GM06990 (cell line): ENCODE measurements around the gene PRPF6.
A peak's percentile ranks its signal among the peaks of the same experiment; 100 is the strongest.
"Not testable (repeated sequence)": the region's sequence is repeated elsewhere in the genome, so short reads cannot be mapped to it uniquely, and the experiment has no call there.

Experiments
- DNase-seq: peaks from one replicate; pipeline ENCODE4 v3.0.0-alpha.2; 2011; ENCODE audit not compliant: insufficient read length; ENCODE audit errors: extremely low read depth
- H3K27me3 ChIP-seq: replicated peaks from 2 replicates; pipeline ENCODE4 v1.6.0; 2011; ENCODE audit warnings: low read length; ENCODE audit not compliant: control insufficient read depth, insufficient read depth
- H3K36me3 ChIP-seq: 2 replicates; pipeline ENCODE4 v1.5.1; 2011; ENCODE audit warnings: low read length; ENCODE audit not compliant: control insufficient read depth, insufficient read depth
- H3K4me3 ChIP-seq: replicated peaks from 2 replicates; pipeline ENCODE4 v1.5.1; 2011; ENCODE audit warnings: low read depth, mild to moderate bottlenecking, control low read depth, low read length
- TF ChIP-seq, protein P1 (sequence below): IDR thresholded peaks from 2 replicates; pipeline ENCODE4 v1.5.1; 2011; ENCODE audit warnings: low read length, control low read depth, mild to moderate bottlenecking, inconsistent platforms; ENCODE audit not compliant: insufficient read depth, poor library complexity, severe bottlenecking

Gene PRPF6

DNA sequence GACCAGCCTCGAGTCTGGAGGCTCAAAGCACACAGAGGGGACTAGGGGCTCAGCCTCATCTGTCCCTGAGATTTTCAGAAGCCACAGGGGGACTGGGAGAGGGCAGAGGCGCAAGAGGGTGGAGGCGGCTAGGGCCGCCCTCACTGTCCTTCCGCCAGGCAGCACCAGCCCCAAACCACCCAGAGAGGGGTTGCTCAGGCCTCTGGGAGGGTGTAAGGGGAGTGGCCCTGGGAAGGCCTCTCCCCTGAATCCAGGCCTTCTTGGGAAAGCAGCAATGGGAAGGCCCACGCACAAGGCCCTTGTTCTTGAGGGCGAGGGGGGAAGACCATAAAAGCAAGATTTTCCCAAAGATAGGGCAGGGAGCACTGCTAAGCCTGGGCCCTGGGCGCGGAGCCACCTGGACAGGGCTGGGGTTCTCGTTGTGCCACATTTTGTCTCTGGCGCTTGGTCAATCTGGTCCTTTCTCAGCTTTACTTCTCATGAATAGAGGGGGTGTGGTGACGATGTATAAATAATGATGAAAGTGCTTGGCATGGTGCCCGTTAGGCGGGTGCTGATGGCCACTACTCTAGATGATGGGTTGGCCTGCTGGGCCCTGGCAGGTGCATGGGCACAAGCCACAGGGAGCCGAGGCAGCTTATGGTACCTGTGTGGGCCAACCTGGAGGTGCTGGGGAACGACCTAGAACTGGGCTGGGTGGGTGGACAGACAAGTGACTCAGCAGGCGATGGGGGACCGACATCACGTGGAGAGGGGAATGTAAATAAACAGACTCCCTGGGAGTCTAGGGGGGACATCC, 6.3 kb upstream of the PRPF6 start:
- H3K4me3 ChIP-seq = no peak overlapping the region
- peak; percentile 9 for DNase-seq
- no peaks in the 10 kb centered on the region for H3K27me3 ChIP-seq
- TF ChIP-seq, protein P1, sequence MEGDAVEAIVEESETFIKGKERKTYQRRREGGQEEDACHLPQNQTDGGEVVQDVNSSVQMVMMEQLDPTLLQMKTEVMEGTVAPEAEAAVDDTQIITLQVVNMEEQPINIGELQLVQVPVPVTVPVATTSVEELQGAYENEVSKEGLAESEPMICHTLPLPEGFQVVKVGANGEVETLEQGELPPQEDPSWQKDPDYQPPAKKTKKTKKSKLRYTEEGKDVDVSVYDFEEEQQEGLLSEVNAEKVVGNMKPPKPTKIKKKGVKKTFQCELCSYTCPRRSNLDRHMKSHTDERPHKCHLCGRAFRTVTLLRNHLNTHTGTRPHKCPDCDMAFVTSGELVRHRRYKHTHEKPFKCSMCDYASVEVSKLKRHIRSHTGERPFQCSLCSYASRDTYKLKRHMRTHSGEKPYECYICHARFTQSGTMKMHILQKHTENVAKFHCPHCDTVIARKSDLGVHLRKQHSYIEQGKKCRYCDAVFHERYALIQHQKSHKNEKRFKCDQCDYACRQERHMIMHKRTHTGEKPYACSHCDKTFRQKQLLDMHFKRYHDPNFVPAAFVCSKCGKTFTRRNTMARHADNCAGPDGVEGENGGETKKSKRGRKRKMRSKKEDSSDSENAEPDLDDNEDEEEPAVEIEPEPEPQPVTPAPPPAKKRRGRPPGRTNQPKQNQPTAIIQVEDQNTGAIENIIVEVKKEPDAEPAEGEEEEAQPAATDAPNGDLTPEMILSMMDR = no peak
- H3K36me3 ChIP-seq = peaks cover 23% of the 10 kb centered on the region

DNA sequence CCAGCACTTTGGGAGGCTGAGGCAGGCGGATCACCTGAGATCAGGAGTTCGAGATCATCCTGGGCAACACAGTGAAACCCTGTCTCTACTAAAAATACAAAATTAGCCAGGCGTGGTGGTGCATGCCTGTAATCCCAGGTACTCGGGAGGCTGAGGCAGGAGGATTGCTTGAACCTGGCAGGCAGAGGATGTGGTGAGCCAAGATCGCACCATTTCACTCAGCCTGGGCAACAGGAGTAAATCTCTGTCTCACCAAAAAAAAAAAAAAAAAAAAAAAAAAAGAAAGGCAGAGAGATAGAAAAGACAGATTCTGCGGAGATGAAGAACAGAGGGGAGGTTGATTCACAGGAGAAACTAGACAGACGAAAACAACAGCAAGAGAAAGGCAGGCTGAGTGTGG, 4.4 kb upstream of the PRPF6 start:
- H3K27me3 ChIP-seq, H3K4me3 ChIP-seq, DNase-seq: not testable (repeated sequence)
- peaks cover 23% of the 10 kb centered on the region for H3K36me3 ChIP-seq

DNA sequence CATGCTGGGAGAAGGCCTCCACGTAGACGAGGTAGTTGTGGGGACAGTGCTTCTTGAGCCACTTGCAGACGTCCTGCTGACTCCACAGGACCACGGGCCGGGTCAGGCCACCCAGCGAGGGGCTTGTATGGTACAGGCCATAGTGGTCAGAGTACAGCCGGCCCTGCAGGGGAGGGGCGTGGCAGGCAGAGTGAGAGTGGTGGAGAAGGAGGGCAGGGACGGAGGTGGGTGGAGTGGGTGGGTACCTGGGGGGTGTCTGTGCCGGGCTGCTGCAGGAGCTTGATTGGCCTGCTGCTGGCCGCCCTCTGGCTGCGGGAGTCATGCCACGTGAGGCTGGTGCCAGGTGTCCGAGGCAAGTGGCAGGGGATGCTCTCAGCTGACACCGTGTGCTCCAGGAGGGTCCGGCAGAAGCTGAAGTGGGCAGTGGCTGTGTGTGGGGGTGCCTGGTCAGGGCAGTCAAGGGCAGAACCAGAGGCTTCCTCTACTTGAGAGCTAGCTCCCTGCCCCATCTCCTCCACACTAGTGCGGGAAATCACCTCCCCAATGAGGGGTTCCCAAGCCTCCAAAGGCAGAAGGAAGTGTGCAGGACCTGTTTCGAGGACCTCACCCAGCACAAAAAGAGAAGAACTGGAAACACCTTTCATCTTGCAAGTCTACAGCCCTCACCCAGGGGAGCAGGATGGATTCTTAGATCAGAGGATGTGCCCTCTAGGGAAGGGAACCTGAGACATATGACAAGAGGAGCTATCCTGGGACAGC, 3.8 kb upstream of the PRPF6 start:
- DNase-seq = no peak
- Histone ChIP-seq H3K36me3 (peaks cover 23% of the 10 kb centered on the region), H3K4me3 (no peak overlapping the region), H3K27me3 (no peaks in the 10 kb centered on the region)
- TF ChIP-seq, protein P1 = no peak

DNA sequence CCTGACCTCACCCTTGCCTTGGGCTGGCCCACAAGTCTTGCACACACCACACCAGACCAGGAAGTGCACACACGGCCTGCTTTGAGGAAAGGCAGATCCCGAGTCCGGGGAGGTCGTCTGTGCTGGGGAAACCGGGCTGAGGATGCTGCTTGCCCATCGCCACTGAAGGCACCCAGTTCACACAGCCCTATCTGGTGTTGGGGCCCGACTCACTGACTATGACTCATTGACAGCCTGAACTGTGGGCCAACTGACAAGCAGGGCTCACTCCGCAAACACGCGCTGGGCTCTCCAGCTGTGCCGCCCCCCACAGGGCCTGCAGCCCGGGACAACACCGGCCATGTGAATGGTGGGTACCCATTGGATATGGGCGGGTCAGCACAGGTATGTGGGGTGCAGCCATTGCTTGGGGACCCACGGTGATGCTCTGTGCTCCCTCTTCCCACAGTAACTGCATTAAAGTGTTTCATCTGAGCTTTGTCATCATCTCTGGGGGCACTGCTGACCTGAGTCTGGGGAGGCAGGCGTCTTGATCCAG, 3.1 kb upstream of the PRPF6 start:
- Histone ChIP-seq H3K36me3 (peaks cover 23% of the 10 kb centered on the region), H3K4me3 (peak overlapping the region; percentile 83), H3K27me3 (no peaks in the 10 kb centered on the region)
- DNase-seq = no peak
- TF ChIP-seq, protein P1 = no peak

DNA sequence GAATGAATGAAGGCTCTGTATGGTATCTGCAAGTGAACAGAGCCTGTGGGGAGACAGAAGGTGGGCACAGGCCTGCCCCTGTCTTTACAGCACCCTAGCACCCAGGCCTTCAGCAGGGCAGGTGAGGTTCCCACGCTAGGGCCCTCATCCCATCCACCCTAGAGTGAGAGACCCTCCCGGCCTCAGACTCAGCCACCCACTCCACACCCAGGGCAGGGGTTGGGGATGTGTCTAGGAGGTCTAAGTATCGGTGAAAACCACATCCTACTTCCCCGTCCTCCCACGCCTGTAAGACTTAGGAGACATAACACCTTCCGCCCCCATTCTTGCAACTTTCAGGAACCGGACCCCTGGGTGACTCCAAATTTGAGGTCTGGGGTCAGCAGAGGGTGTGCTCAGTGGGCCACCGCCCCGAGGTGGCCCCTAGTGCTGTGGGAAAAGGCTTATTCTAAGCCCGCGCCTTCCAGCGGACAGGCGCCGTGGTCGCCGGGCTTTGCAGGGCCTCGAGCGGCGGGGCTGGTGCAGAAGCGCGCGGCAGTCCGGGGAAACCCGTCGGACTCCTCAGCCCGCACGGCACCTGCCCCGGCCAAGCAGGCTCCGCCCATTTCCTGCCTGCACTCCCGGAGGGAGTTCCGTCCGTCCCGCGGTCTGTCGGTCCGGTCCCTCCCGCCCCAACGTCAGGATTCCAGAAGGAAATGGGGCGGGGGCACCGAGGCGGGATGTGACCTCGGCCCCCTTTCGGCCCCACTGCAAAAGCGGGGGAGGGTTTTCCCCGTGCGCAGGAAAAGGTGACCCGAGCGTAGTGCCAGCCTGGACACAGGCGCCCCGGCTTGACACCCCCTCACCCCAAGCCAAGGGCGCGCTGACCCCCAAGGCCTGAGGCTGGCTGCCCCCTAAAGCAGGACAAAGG, 2.4 kb upstream of the PRPF6 start:
- no peaks in the 10 kb centered on the region for H3K27me3 ChIP-seq
- TF ChIP-seq, protein P1 = no peak
- peaks cover 20% of the 10 kb centered on the region for H3K36me3 ChIP-seq
- peak overlapping the region; percentile 83 for H3K4me3 ChIP-seq
- peak; percentile 87 for DNase-seq

DNA sequence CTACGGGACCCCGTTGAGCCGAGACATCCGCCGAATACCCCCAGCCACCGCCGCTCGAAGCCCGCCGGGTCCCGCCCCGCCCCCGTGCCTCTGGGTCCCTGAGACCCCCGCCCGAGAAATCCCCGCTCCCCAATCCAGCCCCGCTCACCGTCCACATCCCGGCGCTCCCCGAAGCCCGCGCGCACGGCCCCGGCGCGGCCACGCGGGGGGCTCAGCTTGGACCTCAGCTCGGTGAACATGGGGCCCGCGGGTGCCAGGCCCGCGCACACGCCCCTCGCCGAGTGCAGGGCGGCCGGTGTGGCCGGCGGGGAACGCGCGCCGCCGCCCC, 1.7 kb upstream of the PRPF6 start:
- TF ChIP-seq, protein P1 = no peak
- H3K36me3 ChIP-seq = peaks cover 19% of the 10 kb centered on the region
- H3K4me3 ChIP-seq = peak overlapping the region; percentile 83
- no peaks in the 10 kb centered on the region for H3K27me3 ChIP-seq
- DNase-seq = no peak
